Stimulated activated naive B cell treated with anti-CD40 and anti-IgM and Interleukin-4, amounts not matched to agents 10 μg/mL and 1 μg/mL and 100 μg/mL, for 72 hours (primary cell): ENCODE results near the gene MYO1E.

Experiments used
- ATAC-seq, 2 donors: fragments of 150-1000 bp; cut with Tn5 transposase; replicated peaks; 2 replicates each; pipeline ENCODE4 v1.10.0; 2021; ENCODE audit warnings: moderate library complexity in 1 of 2
- DNase-seq: peaks from one replicate; pipeline ENCODE4 v3.0.0; 2021
- H3K27ac Mint-ChIP-seq: one replicate; pipeline ENCODE4 v1.8.0; 2022; ENCODE audit warnings: mild to moderate bottlenecking, mixed read lengths
- H3K27me3 Mint-ChIP-seq, 2 donors: one replicate each; pipeline ENCODE4 v1.8.0; 2022; ENCODE audit warnings: mixed read lengths in 2 of 2
- H3K36me3 Mint-ChIP-seq, 2 donors: one replicate each; pipeline ENCODE4 v1.8.0; 2022; ENCODE audit warnings: mixed read lengths in 2 of 2, mild to moderate bottlenecking in 1 of 2
- H3K4me1 Mint-ChIP-seq, 2 donors: one replicate each; pipeline ENCODE4 v1.8.0; 2022; ENCODE audit warnings: mixed read lengths in 2 of 2, mild to moderate bottlenecking in 1 of 2
- H3K4me3 Mint-ChIP-seq, 2 donors: one replicate each; pipeline ENCODE4 v1.8.0; 2022; ENCODE audit warnings: mild to moderate bottlenecking in 2 of 2, mixed read lengths in 2 of 2, moderate library complexity in 1 of 2
- H3K9me3 Mint-ChIP-seq, 2 donors: one replicate each; pipeline ENCODE4 v1.8.0; 2022; ENCODE audit warnings: mixed read lengths in 2 of 2, mild to moderate bottlenecking in 1 of 2

The MYO1E gene

GRCh38 chr15:59332009-59332408, 40.7 kb downstream of the MYO1E start:
- Mint-ChIP-seq H3K27me3 (no peaks in the 10 kb centered on the region), H3K4me1 (peaks cover 52 to 81% of the 10 kb centered on the region in 2 donors), H3K27ac (no peak overlapping the region), H3K9me3 (no peaks in the 10 kb centered on the region), H3K36me3 (peaks cover 20 to 36% of the 10 kb centered on the region in 2 donors), H3K4me3 (no peak overlapping the region)
- DNase-seq (no peak), ATAC-seq (no peak)

GRCh38 chr15:59330649-59331048, 42.0 kb downstream of the MYO1E start:
- Mint-ChIP-seq H3K27ac (peak overlapping the region; percentile 42), H3K4me3 (no peak overlapping the region), H3K9me3 (no peaks in the 10 kb centered on the region), H3K27me3 (no peaks in the 10 kb centered on the region), H3K36me3 (peaks cover 24 to 39% of the 10 kb centered on the region in 2 donors), H3K4me1 (peaks cover 58 to 91% of the 10 kb centered on the region in 2 donors)
- ATAC-seq (no peak), DNase-seq (no peak)

GRCh38 chr15:59329570-59330350, 42.9 kb downstream of the MYO1E start:
- peak; percentile 43 to 47 for ATAC-seq
- Mint-ChIP-seq H3K4me1 (peaks cover 58 to 85% of the 10 kb centered on the region in 2 donors), H3K4me3 (peak overlapping the region; percentile 7 to 10), H3K27ac (peak overlapping the region; percentile 42), H3K27me3 (no peaks in the 10 kb centered on the region), H3K9me3 (no peaks in the 10 kb centered on the region), H3K36me3 (peaks cover 24 to 39% of the 10 kb centered on the region in 2 donors)
- DNase-seq = peak; percentile 18

- Mint-ChIP-seq H3K9me3 (no peaks in the 10 kb centered on the region), H3K27me3 (no peaks in the 10 kb centered on the region), H3K27ac (no peak overlapping the region), H3K36me3 (peaks cover 19 to 38% of the 10 kb centered on the region in 2 donors), H3K4me1 (peaks cover 57 to 83% of the 10 kb centered on the region in 2 donors), H3K4me3 (no peak overlapping the region)
- ATAC-seq = no peak
- no peak for DNase-seq
Observed at GRCh38 chr15:59329091-59329490, 43.6 kb downstream of the MYO1E start.

GRCh38 chr15:59327942-59328341, 44.7 kb downstream of the MYO1E start:
- Mint-ChIP-seq H3K27ac (peak overlapping the region; percentile 57), H3K27me3 (no peaks in the 10 kb centered on the region), H3K4me1 (peaks cover 56 to 83% of the 10 kb centered on the region in 2 donors), H3K9me3 (no peaks in the 10 kb centered on the region), H3K36me3 (peaks cover 22 to 37% of the 10 kb centered on the region in 2 donors), H3K4me3 (peak overlapping the region; percentile 39 to 63)
- DNase-seq (peak; percentile 62), ATAC-seq (peak; percentile 96 to 97)

GRCh38 chr15:59326856-59327255, 45.8 kb downstream of the MYO1E start:
- Mint-ChIP-seq H3K27me3 (no peaks in the 10 kb centered on the region), H3K4me3 (no peak overlapping the region), H3K4me1 (peaks cover 57 to 84% of the 10 kb centered on the region in 2 donors), H3K27ac (no peak overlapping the region), H3K36me3 (peaks cover 22 to 41% of the 10 kb centered on the region in 2 donors), H3K9me3 (no peaks in the 10 kb centered on the region)
- ATAC-seq (no peak), DNase-seq (no peak)

GRCh38 chr15:59322056-59322759, 50.5 kb downstream of the MYO1E start:
- DNase-seq (no peak), ATAC-seq (no peak)
- peaks cover 0 to 7% of the 10 kb centered on the region in 2 donors for H3K9me3 Mint-ChIP-seq
- H3K4me1 Mint-ChIP-seq = peaks cover 44 to 79% of the 10 kb centered on the region in 2 donors
- no peak overlapping the region for H3K4me3 Mint-ChIP-seq
- no peak overlapping the region for H3K27ac Mint-ChIP-seq
- peaks cover 43 to 61% of the 10 kb centered on the region in 2 donors for H3K36me3 Mint-ChIP-seq
- no peaks in the 10 kb centered on the region for H3K27me3 Mint-ChIP-seq

- Mint-ChIP-seq H3K9me3 (peaks cover 0 to 7% of the 10 kb centered on the region in 2 donors), H3K36me3 (peaks cover 46 to 65% of the 10 kb centered on the region in 2 donors), H3K27me3 (no peaks in the 10 kb centered on the region), H3K4me3 (no peak overlapping the region), H3K27ac (peak overlapping the region; percentile 14), H3K4me1 (peaks cover 44 to 81% of the 10 kb centered on the region in 2 donors)
- no peak for DNase-seq
- ATAC-seq = no peak
Observed at GRCh38 chr15:59321000-59321689, 51.5 kb downstream of the MYO1E start.

- ATAC-seq (no peak), DNase-seq (no peak)
- peaks cover 0 to 7% of the 10 kb centered on the region in 2 donors for H3K9me3 Mint-ChIP-seq
- peaks cover 33 to 50% of the 10 kb centered on the region in 2 donors for H3K36me3 Mint-ChIP-seq
- no peak overlapping the region for H3K4me3 Mint-ChIP-seq
- H3K4me1 Mint-ChIP-seq = peaks cover 45 to 89% of the 10 kb centered on the region in 2 donors
- no peaks in the 10 kb centered on the region for H3K27me3 Mint-ChIP-seq
- H3K27ac Mint-ChIP-seq = no peak overlapping the region
Observed at GRCh38 chr15:59317211-59317610, 55.5 kb downstream of the MYO1E start.

GRCh38 chr15:59315914-59316451, 56.7 kb downstream of the MYO1E start:
- DNase-seq (no peak), ATAC-seq (no peak)
- peaks cover 0 to 7% of the 10 kb centered on the region in 2 donors for H3K9me3 Mint-ChIP-seq
- peaks cover 51 to 92% of the 10 kb centered on the region in 2 donors for H3K4me1 Mint-ChIP-seq
- peak overlapping the region; percentile 47 for H3K27ac Mint-ChIP-seq
- H3K36me3 Mint-ChIP-seq = peaks cover 28 to 47% of the 10 kb centered on the region in 2 donors
- no peaks in the 10 kb centered on the region for H3K27me3 Mint-ChIP-seq
- H3K4me3 Mint-ChIP-seq = no peak overlapping the region

GRCh38 chr15:59313641-59314332, 58.9 kb downstream of the MYO1E start:
- peaks cover 0 to 7% of the 10 kb centered on the region in 2 donors for H3K9me3 Mint-ChIP-seq
- peaks cover 60 to 97% of the 10 kb centered on the region in 2 donors for H3K4me1 Mint-ChIP-seq
- H3K27me3 Mint-ChIP-seq = no peaks in the 10 kb centered on the region
- H3K27ac Mint-ChIP-seq = peak overlapping the region; percentile 92
- peak; percentile 84 to 91 for ATAC-seq
- H3K4me3 Mint-ChIP-seq = peak overlapping the region; percentile 9 to 61
- H3K36me3 Mint-ChIP-seq = peaks cover 32 to 52% of the 10 kb centered on the region in 2 donors
- DNase-seq = peak; percentile 28

GRCh38 chr15:59312205-59312604, 60.5 kb downstream of the MYO1E start:
- ATAC-seq (no peak), DNase-seq (no peak)
- Mint-ChIP-seq H3K27me3 (no peaks in the 10 kb centered on the region), H3K9me3 (no peaks in the 10 kb centered on the region), H3K4me3 (peak overlapping the region; percentile 3 to 45), H3K36me3 (peaks cover 19 to 38% of the 10 kb centered on the region in 2 donors), H3K27ac (peak overlapping the region; percentile 87), H3K4me1 (peaks cover 52 to 85% of the 10 kb centered on the region in 2 donors)

- Mint-ChIP-seq H3K27ac (no peak overlapping the region), H3K4me1 (peaks cover 51 to 82% of the 10 kb centered on the region in 2 donors), H3K36me3 (peaks cover 21 to 37% of the 10 kb centered on the region in 2 donors), H3K9me3 (no peaks in the 10 kb centered on the region), H3K4me3 (no peak overlapping the region), H3K27me3 (no peaks in the 10 kb centered on the region)
- no peak for DNase-seq
- ATAC-seq = no peak
Observed at GRCh38 chr15:59311195-59311594, 61.5 kb downstream of the MYO1E start.
